Right atrium auricular region (tissue), 2 donors: ENCODE measurements around the gene SLC23A3. TPM values are rescaled to one million over a fixed set of nuclear protein-coding genes. Genes with fewer than 3 reads are reported as not detected.
"Not testable (repeated sequence)": the region's sequence is repeated elsewhere in the genome, so short reads cannot be mapped to it uniquely, and the experiment has no call there.

Experiments used
- DNase-seq: peaks from one replicate; pipeline ENCODE4 v3.0.0-alpha.2; 2019; ENCODE audit warnings: low spot score
- H3K27ac ChIP-seq, 2 donors: fragments of 200-600 bp; sonication (generic); 1 replicate in 1 of 2; 2 replicates in 1 of 2; pipeline ENCODE4 v1.5.1; 2016 to 2019
- H3K27me3 ChIP-seq, 2 donors: fragments of 200-600 bp; sonication (generic); one replicate each; pipeline versions ENCODE4 v1.5.1 to v1.6.0; 2017 to 2019
- H3K36me3 ChIP-seq: fragments of 200-600 bp; sonication (generic); one replicate; pipeline ENCODE4 v1.5.1; 2016
- H3K4me1 ChIP-seq, 2 donors: fragments of 200-600 bp; sonication (generic); one replicate each; pipeline versions ENCODE4 v1.5.1 to v1.6.0; 2017 to 2019
- H3K4me3 ChIP-seq, 2 donors: fragments of 200-600 bp; sonication (generic); 1 replicate in 1 of 2; 2 replicates in 1 of 2; pipeline ENCODE4 v1.5.1; 2017 to 2019; ENCODE audit warnings: mild to moderate bottlenecking in 1 of 2, moderate library complexity in 1 of 2
- H3K9me3 ChIP-seq, 2 donors: fragments of 200-600 bp; sonication (generic); one replicate each; pipeline ENCODE4 v1.5.1; 2019
- total RNA-seq, 2 donors: library from RNA; depleted of rRNA; stranded (reverse); fragments of >200 nt; gene quantifications; one replicate each; pipeline ENCODE4 v1.1.0, GENCODE V29; 2016
- TF ChIP-seq, protein P1 (sequence below), 2 donors: fragments of 200-600 bp; sonication (generic); IDR thresholded peaks; one replicate each; pipeline ENCODE4 v1.5.1; 2019; ENCODE audit warnings: antibody characterized with exemption in 2 of 2

The SLC23A3 gene
- total RNA-seq, 2 donors from 2014 or later: 0.33 to 0.55 TPM

DNA sequence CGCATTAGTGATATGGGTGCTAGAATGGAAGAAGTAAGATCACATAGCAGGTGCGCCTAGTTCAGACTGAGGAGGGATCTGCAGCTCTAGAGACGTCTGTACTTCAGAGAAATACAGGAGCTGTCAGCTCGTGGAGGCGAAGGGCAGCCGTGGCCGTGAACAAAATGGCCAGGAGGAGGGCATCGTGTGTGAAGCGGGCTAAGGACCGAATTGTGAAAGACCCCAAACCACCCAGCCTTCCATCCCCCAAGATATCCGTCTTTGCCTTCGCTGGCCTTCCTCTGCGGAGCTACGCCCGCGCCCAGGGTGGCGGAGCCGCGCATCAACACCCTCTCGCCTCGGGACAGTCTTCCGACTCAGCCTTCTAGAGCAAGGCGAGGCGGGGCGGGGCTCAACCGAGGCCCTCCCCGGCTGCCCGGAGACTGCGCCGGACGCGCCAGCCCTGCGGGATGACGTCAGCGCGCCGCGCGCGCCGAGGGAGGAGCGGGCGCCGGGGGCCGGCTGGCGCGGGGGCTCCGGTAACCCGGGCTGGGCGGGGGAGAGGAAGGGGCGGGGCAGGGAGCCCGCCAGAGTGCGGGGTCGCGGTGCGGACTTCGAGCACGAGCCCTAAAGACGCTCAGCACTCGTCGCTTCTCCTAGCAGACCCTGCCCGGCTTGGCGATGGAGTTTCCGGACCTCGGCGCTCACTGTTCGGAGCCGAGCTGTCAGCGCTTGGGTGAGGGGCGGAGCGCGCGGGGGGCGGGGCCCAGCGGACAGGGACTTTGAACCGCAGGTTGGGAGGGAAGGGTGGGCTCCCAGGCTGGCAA, 36.7 kb upstream of the SLC23A3 start, which contains the start of gene ZFAND2B:
Gene ZFAND2B (plus strand): TSS at position 455 of the 806 bp plus-strand sequence. CDS start 206 bp downstream, at position 661.
- TF ChIP-seq, protein P1, sequence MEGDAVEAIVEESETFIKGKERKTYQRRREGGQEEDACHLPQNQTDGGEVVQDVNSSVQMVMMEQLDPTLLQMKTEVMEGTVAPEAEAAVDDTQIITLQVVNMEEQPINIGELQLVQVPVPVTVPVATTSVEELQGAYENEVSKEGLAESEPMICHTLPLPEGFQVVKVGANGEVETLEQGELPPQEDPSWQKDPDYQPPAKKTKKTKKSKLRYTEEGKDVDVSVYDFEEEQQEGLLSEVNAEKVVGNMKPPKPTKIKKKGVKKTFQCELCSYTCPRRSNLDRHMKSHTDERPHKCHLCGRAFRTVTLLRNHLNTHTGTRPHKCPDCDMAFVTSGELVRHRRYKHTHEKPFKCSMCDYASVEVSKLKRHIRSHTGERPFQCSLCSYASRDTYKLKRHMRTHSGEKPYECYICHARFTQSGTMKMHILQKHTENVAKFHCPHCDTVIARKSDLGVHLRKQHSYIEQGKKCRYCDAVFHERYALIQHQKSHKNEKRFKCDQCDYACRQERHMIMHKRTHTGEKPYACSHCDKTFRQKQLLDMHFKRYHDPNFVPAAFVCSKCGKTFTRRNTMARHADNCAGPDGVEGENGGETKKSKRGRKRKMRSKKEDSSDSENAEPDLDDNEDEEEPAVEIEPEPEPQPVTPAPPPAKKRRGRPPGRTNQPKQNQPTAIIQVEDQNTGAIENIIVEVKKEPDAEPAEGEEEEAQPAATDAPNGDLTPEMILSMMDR (IDR thresholded peaks at IDR 0.05): no peak
- Histone ChIP-seq H3K4me3 (peak within 1 kb of the TSS; percentile 76 to 78), H3K4me1 (peaks cover 0 to 21% of the 10 kb centered on the region in 2 donors), H3K27me3 (no peaks in the 10 kb centered on the region), H3K27ac (peak within 1 kb of the TSS; percentile 95 to 98), H3K9me3 (no peaks in the 10 kb centered on the region), H3K36me3 (peaks cover 10% of the 10 kb centered on the region)
- peak; percentile 96 for DNase-seq

DNA sequence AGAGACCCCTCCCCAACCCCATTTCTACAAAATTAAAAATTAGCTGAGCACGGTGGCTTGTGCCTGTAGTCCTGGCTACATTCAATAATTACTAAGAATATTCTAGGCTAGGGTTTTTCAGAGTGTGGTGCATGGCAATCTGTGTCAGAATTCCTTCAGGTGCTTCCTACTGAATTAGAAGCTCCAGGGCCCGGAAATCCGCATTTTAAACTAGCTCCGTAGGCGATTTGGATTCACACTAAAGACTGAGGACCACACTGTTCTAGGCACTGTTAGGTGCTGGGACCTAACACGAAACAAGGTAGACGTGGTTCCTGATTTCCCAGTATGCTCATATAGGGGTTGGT, 36.1 kb upstream of the SLC23A3 start:
- Histone ChIP-seq H3K4me1 (peaks cover 0 to 21% of the 10 kb centered on the region in 2 donors), H3K9me3 (no peaks in the 10 kb centered on the region), H3K27ac (peak overlapping the region; percentile 95 to 98), H3K36me3 (peaks cover 10% of the 10 kb centered on the region), H3K4me3 (peak overlapping the region; percentile 76 to 78), H3K27me3 (no peaks in the 10 kb centered on the region)
- TF ChIP-seq, protein P1 (IDR thresholded peaks at IDR 0.05): no peak
- no peak for DNase-seq

DNA sequence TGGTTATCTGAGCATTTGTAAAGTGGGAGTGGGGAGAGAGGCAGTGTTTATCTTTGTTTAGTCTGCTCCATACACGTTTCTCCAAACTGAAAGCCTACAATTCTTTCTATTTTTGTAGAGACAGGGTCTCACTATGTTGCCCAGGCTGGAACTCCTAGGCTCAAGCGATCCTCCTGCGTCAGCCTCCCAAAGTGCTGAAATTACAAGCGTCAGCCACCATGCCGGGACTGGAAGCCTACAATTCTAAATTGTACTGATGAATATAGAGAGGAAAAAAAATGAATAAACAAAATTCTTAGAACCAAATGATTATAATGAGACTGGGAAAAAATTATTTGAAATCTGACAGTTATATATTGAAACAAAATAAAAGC, 35.3 kb upstream of the SLC23A3 start:
- TF ChIP-seq, protein P1 (IDR thresholded peaks at IDR 0.05): no peak
- Histone ChIP-seq H3K4me1 (peaks cover 0 to 21% of the 10 kb centered on the region in 2 donors), H3K9me3 (no peaks in the 10 kb centered on the region), H3K4me3 (no peak overlapping the region), H3K27ac (no peak overlapping the region), H3K36me3 (peaks cover 10% of the 10 kb centered on the region), H3K27me3 (no peaks in the 10 kb centered on the region)
- DNase-seq: no peak

DNA sequence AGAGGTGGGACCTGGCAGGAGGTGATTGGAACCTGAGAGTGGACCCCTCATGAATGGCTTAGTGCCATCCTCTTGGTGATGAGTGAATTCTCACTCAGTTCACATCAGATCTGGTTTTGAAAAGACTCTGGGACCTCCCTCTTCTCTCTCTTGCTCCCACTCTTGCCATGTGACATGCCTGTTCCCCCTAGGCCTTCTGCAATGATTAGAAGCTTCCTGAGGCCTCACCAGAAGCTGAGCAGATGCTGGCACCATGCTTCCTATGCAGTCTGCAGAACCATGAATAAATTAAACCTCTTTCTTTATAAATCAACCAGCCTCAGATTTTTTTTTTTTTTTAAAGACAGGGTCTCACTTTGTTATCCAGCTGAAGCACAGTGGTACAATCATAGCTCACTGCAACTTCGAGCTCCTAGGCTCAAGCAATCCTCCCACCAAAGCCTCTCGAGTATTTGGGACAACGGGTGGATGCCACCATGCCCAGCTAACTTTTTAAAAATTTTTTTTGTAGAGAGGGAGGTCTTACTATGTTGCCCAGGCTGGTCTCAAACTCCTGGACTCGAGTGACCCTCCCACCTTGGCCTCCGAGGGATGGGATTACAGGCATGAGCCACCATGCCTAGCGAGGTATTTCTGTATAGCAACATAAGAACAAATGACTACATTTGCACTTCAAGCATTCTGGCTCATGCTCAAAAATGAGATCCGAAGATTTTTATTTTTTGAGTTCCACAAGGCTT, 34.8 kb upstream of the SLC23A3 start:
- no peak for DNase-seq
- no peak overlapping the region for H3K4me3 ChIP-seq
- no peak overlapping the region for H3K27ac ChIP-seq
- H3K36me3 ChIP-seq: peaks cover 10% of the 10 kb centered on the region
- no peaks in the 10 kb centered on the region for H3K27me3 ChIP-seq
- TF ChIP-seq, protein P1 (IDR thresholded peaks at IDR 0.05): no peak
- peaks cover 0 to 21% of the 10 kb centered on the region in 2 donors for H3K4me1 ChIP-seq
- H3K9me3 ChIP-seq: no peaks in the 10 kb centered on the region

DNA sequence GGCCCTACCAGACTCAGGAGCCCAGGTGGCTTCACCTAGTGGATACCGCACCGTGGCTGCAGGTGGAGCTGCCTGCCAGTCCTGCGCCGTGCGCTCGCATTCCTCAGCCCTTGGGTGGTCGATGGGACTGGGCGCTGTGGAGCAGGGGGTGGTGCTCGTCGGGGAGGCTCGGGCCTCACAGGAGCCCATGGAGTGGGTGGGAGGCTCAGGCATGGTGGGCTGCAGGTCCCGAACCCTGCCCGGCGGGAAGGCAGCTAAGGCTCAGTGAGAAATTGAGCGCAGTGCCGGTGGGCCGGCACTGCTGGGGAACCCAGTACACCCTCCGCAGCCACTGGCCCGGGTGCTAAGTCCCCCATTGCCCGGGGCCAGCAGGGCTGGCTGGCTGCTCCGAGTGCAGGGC, 31.5 kb upstream of the SLC23A3 start:
- not testable (repeated sequence) for H3K27ac ChIP-seq, DNase-seq, H3K27me3 ChIP-seq, H3K36me3 ChIP-seq, H3K4me3 ChIP-seq, H3K4me1 ChIP-seq, H3K9me3 ChIP-seq

DNA sequence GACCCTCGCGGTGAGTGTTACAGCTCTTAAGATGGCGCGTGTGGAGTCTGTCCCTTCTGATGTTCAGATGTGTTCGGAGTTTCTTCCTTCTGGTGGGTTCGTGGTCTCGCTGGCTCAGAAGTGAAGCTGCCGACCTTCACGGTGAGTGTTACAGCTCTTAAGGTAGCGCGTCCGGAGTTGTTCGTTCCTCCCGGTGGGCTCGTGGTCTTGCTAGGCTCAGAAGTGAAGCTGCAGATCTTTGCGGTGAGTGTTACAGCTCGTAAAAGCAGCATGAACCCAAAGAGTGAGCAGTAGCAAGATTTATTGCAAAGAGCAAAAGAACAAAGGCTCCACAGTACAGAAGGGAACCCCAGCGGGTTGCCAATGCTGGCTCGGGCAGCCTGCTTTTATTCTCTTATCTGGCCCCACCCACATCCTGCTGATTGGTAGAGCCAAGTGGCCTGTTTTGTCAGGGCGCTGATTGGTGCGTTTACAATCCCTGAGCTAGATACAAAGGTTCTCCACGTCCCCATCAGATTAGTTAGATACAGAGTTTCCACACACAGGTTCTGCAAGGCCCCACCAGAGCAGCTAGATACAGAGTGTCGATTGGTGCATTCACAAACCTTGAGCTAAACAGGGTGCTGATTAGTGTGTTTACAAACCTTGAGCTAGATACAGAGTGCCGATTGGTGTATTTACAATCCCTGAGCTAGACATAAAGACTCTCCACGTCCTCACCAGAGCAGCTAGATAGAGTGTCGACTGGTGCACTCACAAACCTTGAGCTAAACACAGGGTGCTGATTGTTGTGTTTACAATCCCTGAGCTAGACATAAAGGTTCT, 30.9 kb upstream of the SLC23A3 start:
- not testable (repeated sequence) for H3K4me3 ChIP-seq, H3K27ac ChIP-seq, H3K27me3 ChIP-seq, H3K36me3 ChIP-seq, H3K9me3 ChIP-seq, DNase-seq, H3K4me1 ChIP-seq
